Activated CD4-positive, alpha-beta T cell treated with anti-CD3 and anti-CD28 coated beads, Interleukin-2, amount 10 ng/mL, durations not matched to agents 7 days and 5 days (primary cell): ENCODE results near the gene BANP. TPM values are rescaled to one million over a fixed set of nuclear protein-coding genes. Genes with fewer than 3 reads are reported as not detected.
"Not testable (repeated sequence)": the region's sequence is repeated elsewhere in the genome, so short reads cannot be mapped to it uniquely, and the experiment has no call there.

Source experiments
- CTCF ChIA-PET: fragments of 350-600 bp; sonication (Branson Sonifier 250); formaldehyde crosslinking; loops from one replicate; lab custom pipeline; 2021; ENCODE audit warnings: antibody characterized with exemption; lab: Charles Lee
- POLR2A ChIA-PET: fragments of 350-600 bp; sonication (Branson Sonifier 250); formaldehyde crosslinking; loops from one replicate; lab custom pipeline; 2021; ENCODE audit warnings: antibody characterized with exemption; lab: Charles Lee
- DNase-seq: peaks from one replicate; pipeline ENCODE4 v3.0.0-alpha.2; 2020
- H3K27ac Mint-ChIP-seq: one replicate; pipeline ENCODE4 v1.8.0; 2021; ENCODE audit warnings: mild to moderate bottlenecking, moderate library complexity, mixed read lengths
- H3K27me3 Mint-ChIP-seq: one replicate; pipeline ENCODE4 v1.8.0; 2021; ENCODE audit warnings: mixed read lengths
- H3K36me3 Mint-ChIP-seq: one replicate; pipeline ENCODE4 v1.8.0; 2021; ENCODE audit warnings: low read depth, mixed read lengths
- H3K4me1 Mint-ChIP-seq: one replicate; pipeline ENCODE4 v1.8.0; 2021; ENCODE audit warnings: mixed read lengths
- H3K4me3 Mint-ChIP-seq: one replicate; pipeline ENCODE4 v1.8.0; 2021; ENCODE audit warnings: mild to moderate bottlenecking, moderate library complexity, mixed read lengths
- H3K9me3 Mint-ChIP-seq: one replicate; pipeline ENCODE4 v1.8.0; 2021; ENCODE audit warnings: mixed read lengths
- total RNA-seq, 2 experiments: library from RNA; stranded (reverse); gene quantifications; one replicate each; pipeline ENCODE4 v1.2.3, GENCODE V29; 2021

The BANP gene
- total RNA-seq, 2 experiments from 2014 or later = 43.2 to 45.5 TPM

GRCh38 chr16:87966064-87966645 lies 14.9 kb downstream of the BANP start:
- Mint-ChIP-seq H3K4me3 (no peak overlapping the region), H3K36me3 (peaks cover 21% of the 10 kb centered on the region), H3K9me3 (peaks cover 7% of the 10 kb centered on the region), H3K27ac (peak overlapping the region; percentile 57), H3K27me3 (no peaks in the 10 kb centered on the region), H3K4me1 (peaks cover 55% of the 10 kb centered on the region)
- no peak for DNase-seq
- ChIA-PET POLR2A (no interaction called here), CTCF (interaction anchor here (1.1 kb wide), 1 partner anchor 9 kb away, joined by 4 read pairs; no protein-coding TSS in a partner anchor)

DNA sequence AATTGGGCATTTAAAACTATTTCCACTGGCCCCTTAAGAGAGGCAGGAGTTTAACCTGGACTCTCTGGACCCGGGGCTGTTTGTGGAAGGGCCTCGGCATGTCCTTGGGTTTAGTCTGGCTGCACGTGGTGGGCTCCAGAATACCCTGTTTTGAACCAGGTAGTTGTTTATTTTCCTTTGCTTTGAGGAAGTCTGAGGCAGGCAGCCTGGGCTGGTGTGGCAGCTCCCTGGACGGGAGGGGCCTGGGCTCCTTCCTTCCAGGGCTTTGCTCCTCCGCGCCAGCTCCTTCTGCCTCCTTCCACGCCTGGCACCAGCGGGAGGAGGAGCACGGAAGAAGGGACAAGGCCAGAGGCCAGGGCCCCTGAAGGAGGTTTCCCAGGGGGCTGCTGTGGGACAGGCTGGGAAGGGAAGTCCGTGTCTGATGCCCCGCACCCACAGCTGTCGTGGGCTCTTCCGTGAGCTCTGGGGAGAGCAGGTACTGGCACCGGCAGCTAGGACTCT lies 15.5 kb downstream of the BANP start:
- Mint-ChIP-seq H3K4me1 (peaks cover 53% of the 10 kb centered on the region), H3K27ac (peak overlapping the region; percentile 57), H3K4me3 (peak overlapping the region; percentile 36), H3K27me3 (no peaks in the 10 kb centered on the region), H3K36me3 (peaks cover 24% of the 10 kb centered on the region), H3K9me3 (peaks cover 13% of the 10 kb centered on the region)
- DNase-seq = no peak
- CTCF ChIA-PET = interaction anchor here (1.1 kb wide), 1 partner anchor 10 kb away, joined by 4 read pairs; no protein-coding TSS in a partner anchor
- POLR2A ChIA-PET = no interaction called here

DNA sequence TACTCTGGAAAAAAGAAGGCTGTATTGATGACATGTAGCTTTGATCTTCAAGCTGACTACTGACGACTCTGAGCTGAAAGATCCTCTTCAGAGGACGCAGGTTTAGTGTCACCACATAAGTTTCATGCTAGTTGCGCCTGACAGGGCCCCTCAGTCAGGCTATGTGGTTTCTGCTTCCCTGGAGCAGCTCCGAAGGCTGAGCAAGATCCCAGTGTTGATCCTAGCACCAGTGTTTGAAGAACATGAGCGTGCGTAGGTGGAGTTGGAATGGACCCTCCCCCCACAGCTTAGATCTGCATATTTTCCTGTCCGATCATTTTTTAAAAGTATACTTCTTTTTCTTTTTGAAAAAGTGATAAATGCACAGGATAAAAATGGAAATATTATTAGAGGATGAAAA lies 17.3 kb downstream of the BANP start:
- H3K4me3 Mint-ChIP-seq = no peak overlapping the region
- peaks cover 45% of the 10 kb centered on the region for H3K4me1 Mint-ChIP-seq
- peaks cover 39% of the 10 kb centered on the region for H3K36me3 Mint-ChIP-seq
- CTCF ChIA-PET = interaction anchor here (0.6 kb wide), 1 partner anchor 739 kb away, joined by 3 read pairs; no protein-coding TSS in a partner anchor
- POLR2A ChIA-PET = no interaction called here
- H3K27ac Mint-ChIP-seq = no peak overlapping the region
- peaks cover 26% of the 10 kb centered on the region for H3K9me3 Mint-ChIP-seq
- DNase-seq = no peak
- no peaks in the 10 kb centered on the region for H3K27me3 Mint-ChIP-seq

GRCh38 chr16:87970186-87970585 lies 19.0 kb downstream of the BANP start:
- Mint-ChIP-seq H3K4me1 (peaks cover 36% of the 10 kb centered on the region), H3K9me3 (peaks cover 26% of the 10 kb centered on the region)

GRCh38 chr16:87971933-87972332 lies 20.7 kb downstream of the BANP start:
- peaks cover 26% of the 10 kb centered on the region for H3K4me1 Mint-ChIP-seq
- H3K9me3 Mint-ChIP-seq = peaks cover 26% of the 10 kb centered on the region
- POLR2A ChIA-PET = no interaction called here
- no peak for DNase-seq
- H3K27me3 Mint-ChIP-seq = no peaks in the 10 kb centered on the region
- H3K27ac Mint-ChIP-seq = no peak overlapping the region
- no peak overlapping the region for H3K4me3 Mint-ChIP-seq
- CTCF ChIA-PET = interaction anchor here (1.2 to 2.2 kb wide), 3 partner anchors 8 to 193 kb away, joined by 5 to 7 read pairs (median 6); no protein-coding TSS in a partner anchor
- peaks cover 57% of the 10 kb centered on the region for H3K36me3 Mint-ChIP-seq

More at GRCh38 chr16:87970186-87970585, 19.0 kb downstream of the BANP start:
- CTCF ChIA-PET = no interaction called here
- no peaks in the 10 kb centered on the region for H3K27me3 Mint-ChIP-seq
- no peak overlapping the region for H3K4me3 Mint-ChIP-seq
- POLR2A ChIA-PET = no interaction called here
- peaks cover 47% of the 10 kb centered on the region for H3K36me3 Mint-ChIP-seq
- DNase-seq = no peak
- H3K27ac Mint-ChIP-seq = no peak overlapping the region

- DNase-seq = no peak
- peaks cover 22% of the 10 kb centered on the region for H3K4me1 Mint-ChIP-seq
- H3K27me3 Mint-ChIP-seq = no peaks in the 10 kb centered on the region
- H3K9me3 Mint-ChIP-seq = peaks cover 26% of the 10 kb centered on the region
- H3K27ac Mint-ChIP-seq = no peak overlapping the region
- H3K36me3 Mint-ChIP-seq = peaks cover 66% of the 10 kb centered on the region
- H3K4me3 Mint-ChIP-seq = no peak overlapping the region
- POLR2A ChIA-PET = interaction anchor here (0.7 kb wide), 1 partner anchor 18 kb away, joined by 4 read pairs; no protein-coding TSS in a partner anchor
- CTCF ChIA-PET = interaction anchor here (2.9 kb wide), 1 partner anchor 17 kb away, joined by 11 read pairs; no protein-coding TSS in a partner anchor
Measured at GRCh38 chr16:87973717-87974116, 22.5 kb downstream of the BANP start.

DNA sequence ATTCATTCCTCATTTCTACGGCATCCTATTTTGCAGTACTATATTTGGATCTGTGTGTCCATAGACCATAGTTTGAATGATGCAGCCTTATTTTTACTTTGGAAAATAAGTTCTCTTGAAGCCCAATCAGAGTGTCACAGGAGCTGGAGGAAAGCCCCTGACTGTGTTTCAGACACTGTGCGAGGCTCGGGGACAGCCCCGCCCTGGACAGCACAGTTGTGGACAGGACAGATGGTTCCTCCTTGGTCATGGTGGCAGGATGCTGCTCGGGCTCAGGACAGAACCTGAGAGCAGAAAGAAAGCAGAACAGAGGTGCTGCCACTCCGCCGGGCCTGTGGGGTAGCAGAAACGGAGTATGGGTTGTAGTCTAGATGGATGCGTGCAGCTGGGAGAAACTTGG lies 22.9 kb downstream of the BANP start:
- Mint-ChIP-seq H3K4me3 (no peak overlapping the region), H3K9me3 (peaks cover 26% of the 10 kb centered on the region), H3K27ac (no peak overlapping the region), H3K36me3 (peaks cover 68% of the 10 kb centered on the region), H3K27me3 (no peaks in the 10 kb centered on the region), H3K4me1 (peaks cover 24% of the 10 kb centered on the region)
- POLR2A ChIA-PET = no interaction called here
- CTCF ChIA-PET = interaction anchor here (2.9 kb wide), 1 partner anchor 18 kb away, joined by 11 read pairs; no protein-coding TSS in a partner anchor
- DNase-seq = no peak

DNA sequence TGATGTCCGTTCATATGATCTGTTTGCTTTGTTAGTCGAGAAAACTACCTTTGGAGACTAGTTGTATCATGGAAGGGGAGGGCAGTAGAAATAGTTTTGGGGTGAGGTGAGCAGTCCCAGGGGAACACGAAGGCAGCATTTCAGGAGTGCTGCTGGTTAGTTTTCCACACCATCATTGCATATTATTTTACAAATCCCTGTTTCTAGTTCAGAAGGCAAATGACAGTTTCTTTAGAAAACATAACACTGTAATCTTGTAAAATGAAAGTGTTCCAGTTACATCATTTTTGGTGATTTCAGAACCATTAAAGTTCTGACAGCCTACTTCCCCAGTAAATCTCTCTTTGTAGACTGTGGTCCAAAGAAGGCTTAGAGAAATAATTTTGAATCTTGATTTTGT lies 25.4 kb downstream of the BANP start:
- no peak for DNase-seq
- Mint-ChIP-seq H3K27ac (no peak overlapping the region), H3K36me3 (peaks cover 70% of the 10 kb centered on the region), H3K9me3 (peaks cover 14% of the 10 kb centered on the region), H3K4me3 (no peak overlapping the region), H3K27me3 (no peaks in the 10 kb centered on the region), H3K4me1 (peaks cover 47% of the 10 kb centered on the region)
- ChIA-PET POLR2A (no interaction called here), CTCF (no interaction called here)

DNA sequence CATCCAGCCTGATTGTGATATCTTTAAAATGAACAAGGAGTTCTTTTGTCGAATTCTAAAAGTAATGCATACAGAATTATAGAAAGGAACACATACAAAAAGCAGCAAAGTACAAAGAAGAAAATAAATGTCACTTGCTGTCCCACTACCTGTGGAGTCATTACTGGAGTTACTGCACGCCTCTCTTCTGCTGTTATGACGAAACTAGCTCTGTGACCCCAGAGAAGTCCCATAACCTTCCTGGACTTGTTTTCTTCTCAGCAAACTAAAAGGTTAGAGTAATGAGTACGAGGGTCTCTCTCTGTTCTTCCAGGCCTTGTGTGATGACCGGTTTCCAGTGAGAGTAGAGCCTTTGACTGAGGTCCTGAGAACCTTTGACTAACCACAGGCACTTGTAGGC lies 26.9 kb downstream of the BANP start:
- Mint-ChIP-seq H3K27me3 (no peaks in the 10 kb centered on the region), H3K27ac (no peak overlapping the region), H3K4me1 (peaks cover 57% of the 10 kb centered on the region), H3K4me3 (no peak overlapping the region), H3K9me3 (peaks cover under 1% of the 10 kb centered on the region), H3K36me3 (peaks cover 69% of the 10 kb centered on the region)
- no peak for DNase-seq
- ChIA-PET POLR2A (no interaction called here), CTCF (no interaction called here)

- peaks cover 61% of the 10 kb centered on the region for H3K4me1 Mint-ChIP-seq
- no peaks in the 10 kb centered on the region for H3K27me3 Mint-ChIP-seq
- H3K4me3 Mint-ChIP-seq = no peak overlapping the region
- H3K9me3 Mint-ChIP-seq = no peaks in the 10 kb centered on the region
- POLR2A ChIA-PET = no interaction called here
- H3K36me3 Mint-ChIP-seq = peaks cover 64% of the 10 kb centered on the region
- DNase-seq = no peak
- H3K27ac Mint-ChIP-seq = no peak overlapping the region
- CTCF ChIA-PET = no interaction called here
Measured at GRCh38 chr16:87979352-87979751, 28.1 kb downstream of the BANP start.

DNA sequence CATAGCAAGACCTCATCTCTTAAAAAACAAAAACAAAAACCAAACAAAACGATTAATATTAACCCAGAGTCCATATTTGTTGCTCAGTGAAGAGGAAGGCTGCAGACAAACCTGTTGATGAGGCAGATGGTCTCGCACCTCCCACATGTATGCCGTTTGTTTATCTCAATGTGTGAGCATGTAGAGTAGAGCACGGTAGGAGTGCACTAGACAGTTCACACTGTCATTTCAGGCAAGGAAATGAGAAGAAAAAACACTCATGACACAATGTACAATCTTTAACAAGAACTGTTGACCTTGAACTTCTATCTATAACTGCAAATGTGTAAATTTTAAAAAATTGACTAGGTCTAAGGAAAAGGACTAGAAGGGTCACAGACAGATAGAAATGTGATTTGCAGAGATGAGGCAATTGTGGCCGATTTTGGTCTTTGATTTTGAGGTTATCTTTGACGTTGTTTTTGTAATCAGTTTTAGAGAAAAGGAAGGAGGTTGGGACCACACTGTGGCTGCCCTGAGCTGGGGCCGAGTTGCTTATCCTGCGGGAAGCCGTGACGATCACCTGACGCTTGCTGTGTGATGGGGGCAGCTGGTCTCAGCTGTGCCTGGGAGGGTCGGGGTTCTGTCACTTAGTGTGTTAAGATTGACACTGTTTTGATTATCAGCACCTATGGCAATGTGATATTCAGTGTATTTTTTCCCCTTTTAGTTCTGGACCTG lies 28.8 kb downstream of the BANP start:
- H3K9me3 Mint-ChIP-seq, H3K27me3 Mint-ChIP-seq, H3K4me3 Mint-ChIP-seq, CTCF ChIA-PET, DNase-seq, POLR2A ChIA-PET: not testable (repeated sequence)
- H3K27ac Mint-ChIP-seq = peak overlapping the region; percentile 38
- H3K4me1 Mint-ChIP-seq = peaks cover 64% of the 10 kb centered on the region
- peaks cover 69% of the 10 kb centered on the region for H3K36me3 Mint-ChIP-seq

DNA sequence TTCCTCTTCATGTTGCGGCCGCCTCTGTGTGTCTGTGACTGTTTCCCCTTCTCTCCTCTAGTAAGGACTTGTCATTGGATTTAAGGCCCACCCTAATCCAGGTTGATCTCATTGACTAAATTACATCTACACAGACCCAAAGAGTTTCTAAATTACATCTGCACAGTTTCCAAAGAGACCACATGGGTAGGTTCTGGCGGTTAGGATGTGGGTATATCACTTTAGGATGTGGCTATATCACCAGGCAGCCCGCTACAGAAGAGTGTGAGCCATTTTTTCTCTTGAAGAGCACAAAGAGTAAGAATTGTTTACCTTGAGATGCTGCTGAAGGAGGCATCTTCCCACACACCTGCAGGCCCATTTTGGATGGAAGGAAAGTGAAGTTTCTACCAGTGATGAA lies 30.1 kb downstream of the BANP start:
- Mint-ChIP-seq H3K27ac (peak overlapping the region; percentile 77), H3K4me1 (peaks cover 70% of the 10 kb centered on the region), H3K36me3 (peaks cover 65% of the 10 kb centered on the region)
- POLR2A ChIA-PET, H3K27me3 Mint-ChIP-seq, H3K4me3 Mint-ChIP-seq, H3K9me3 Mint-ChIP-seq, CTCF ChIA-PET: not testable (repeated sequence)
- peak; percentile 75 for DNase-seq

DNA sequence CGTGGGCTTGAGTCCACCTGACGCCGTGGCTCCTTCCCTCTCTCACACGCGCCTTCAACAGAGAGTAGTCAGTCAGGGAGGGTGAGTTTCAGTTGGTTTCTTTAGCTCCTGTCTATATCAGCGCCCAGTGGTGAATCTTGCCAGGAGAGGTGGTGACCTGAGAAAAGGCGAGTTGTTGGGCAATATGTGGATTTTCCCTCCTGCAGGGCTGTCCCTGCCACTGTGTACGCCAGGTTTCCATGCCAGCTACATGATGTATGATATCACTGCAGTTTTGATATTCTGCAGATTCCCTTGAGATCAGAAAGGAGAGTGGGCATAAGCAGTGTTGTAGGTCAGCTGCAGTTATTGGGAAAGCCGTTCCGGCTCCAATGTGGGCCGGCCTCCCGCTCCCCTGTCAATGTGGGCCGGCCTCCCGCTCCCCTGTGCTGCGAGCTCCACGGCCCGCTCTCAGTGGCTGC lies 31.4 kb downstream of the BANP start:
- Mint-ChIP-seq H3K27me3 (no peaks in the 10 kb centered on the region), H3K27ac (no peak overlapping the region), H3K36me3 (peaks cover 62% of the 10 kb centered on the region), H3K4me3 (no peak overlapping the region), H3K9me3 (no peaks in the 10 kb centered on the region), H3K4me1 (peaks cover 69% of the 10 kb centered on the region)
- ChIA-PET POLR2A (no interaction called here), CTCF (no interaction called here)
- DNase-seq = no peak
